ENCODE measurements around the gene E2F6. TPM values are rescaled to one million over a fixed set of nuclear protein-coding genes. Genes with fewer than 3 reads are reported as not detected.
A peak's percentile ranks its signal among the peaks of the same experiment; 100 is the strongest.

The E2F6 gene
- total and polyA plus RNA-seq, 2 of the 13 experiments (the other 11 are each of a cell fraction or from before 2014, with no cell fraction given) = 27.3 to 36.0 TPM

DNA sequence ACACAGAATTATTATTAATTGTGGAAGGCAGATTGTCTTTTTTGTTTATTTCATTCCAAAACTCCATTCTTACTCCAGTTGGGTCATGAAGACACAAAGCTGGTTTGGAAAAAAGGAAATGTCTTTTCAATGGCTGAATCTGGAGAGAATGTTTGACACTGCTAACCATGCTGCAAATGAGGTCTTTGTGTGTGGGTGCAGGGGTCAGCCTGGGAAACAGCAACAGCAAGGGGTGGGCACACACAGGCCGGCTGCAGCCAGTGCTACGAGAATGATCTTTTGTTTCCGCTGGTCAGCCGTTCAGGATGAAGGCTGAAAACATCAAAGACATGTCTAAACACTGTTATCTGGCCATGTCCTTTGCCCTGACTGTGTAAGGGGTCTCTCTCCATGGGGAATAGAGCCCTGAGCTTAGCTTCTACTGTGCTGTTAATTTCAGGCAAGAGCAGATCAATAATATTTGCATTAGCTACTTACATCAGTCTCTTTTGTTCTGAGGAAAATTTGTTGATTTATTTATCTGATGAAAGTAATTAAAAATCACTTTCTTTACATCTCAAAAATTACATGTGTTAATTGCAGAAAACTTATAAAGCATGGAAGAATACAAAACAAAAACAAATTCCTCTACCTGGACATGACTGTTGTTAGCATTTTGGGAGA lies 33.3 kb upstream of the E2F6 start (continued):
- TF ChIP-seq ZNF30 (CRISPR knock-in tag; IDR thresholded peaks at IDR 0.05) = no peak
- no peak for TF ChIP-seq SRF (IDR thresholded peaks at IDR 0.05; ENCODE audit: low read depth, low read length)
- TF ChIP-seq ZBTB1 (CRISPR knock-in tag; IDR thresholded peaks at IDR 0.05; ENCODE audit: borderline replicate concordance) = no peak
- TF ChIP-seq, protein P1, sequence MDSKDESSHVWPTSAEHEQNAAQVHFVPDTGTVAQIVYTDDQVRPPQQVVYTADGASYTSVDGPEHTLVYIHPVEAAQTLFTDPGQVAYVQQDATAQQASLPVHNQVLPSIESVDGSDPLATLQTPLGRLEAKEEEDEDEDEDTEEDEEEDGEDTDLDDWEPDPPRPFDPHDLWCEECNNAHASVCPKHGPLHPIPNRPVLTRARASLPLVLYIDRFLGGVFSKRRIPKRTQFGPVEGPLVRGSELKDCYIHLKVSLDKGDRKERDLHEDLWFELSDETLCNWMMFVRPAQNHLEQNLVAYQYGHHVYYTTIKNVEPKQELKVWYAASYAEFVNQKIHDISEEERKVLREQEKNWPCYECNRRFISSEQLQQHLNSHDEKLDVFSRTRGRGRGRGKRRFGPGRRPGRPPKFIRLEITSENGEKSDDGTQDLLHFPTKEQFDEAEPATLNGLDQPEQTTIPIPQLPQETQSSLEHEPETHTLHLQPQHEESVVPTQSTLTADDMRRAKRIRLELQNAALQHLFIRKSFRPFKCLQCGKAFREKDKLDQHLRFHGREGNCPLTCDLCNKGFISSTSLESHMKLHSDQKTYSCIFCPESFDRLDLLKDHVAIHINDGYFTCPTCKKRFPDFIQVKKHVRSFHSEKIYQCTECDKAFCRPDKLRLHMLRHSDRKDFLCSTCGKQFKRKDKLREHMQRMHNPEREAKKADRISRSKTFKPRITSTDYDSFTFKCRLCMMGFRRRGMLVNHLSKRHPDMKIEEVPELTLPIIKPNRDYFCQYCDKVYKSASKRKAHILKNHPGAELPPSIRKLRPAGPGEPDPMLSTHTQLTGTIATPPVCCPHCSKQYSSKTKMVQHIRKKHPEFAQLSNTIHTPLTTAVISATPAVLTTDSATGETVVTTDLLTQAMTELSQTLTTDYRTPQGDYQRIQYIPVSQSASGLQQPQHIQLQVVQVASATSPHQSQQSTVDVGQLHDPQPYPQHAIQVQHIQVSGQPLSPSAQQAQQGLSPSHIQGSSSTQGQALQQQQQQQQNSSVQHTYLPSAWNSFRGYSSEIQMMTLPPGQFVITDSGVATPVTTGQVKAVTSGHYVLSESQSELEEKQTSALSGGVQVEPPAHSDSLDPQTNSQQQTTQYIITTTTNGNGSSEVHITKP (CRISPR knock-in tag; IDR thresholded peaks at IDR 0.05; ENCODE audit: low read depth) = peak; percentile 87; the same call in 1 of the 2 replicates
- peak; percentile 69; the same call in 1 of the 2 replicates for TF ChIP-seq FIP1L1 (IDR thresholded peaks at IDR 0.05; ENCODE audit: borderline replicate concordance, insufficient read depth, low read depth, low read length)
- peak; percentile 78; the same call in 1 of the 2 replicates for TF ChIP-seq TAF1 (CRISPR knock-in tag; IDR thresholded peaks at IDR 0.05)
- TF ChIP-seq ZC3H4 (CRISPR knock-in tag; IDR thresholded peaks at IDR 0.05; ENCODE audit: borderline replicate concordance) = peak; percentile 36; the same call in 1 of the 2 replicates
- TF ChIP-seq ZNF562 (CRISPR knock-in tag; IDR thresholded peaks at IDR 0.05; ENCODE audit: borderline replicate concordance) = no peak
- TF ChIP-seq ZNF775 (CRISPR knock-in tag; IDR thresholded peaks at IDR 0.05; ENCODE audit: borderline replicate concordance) = 0 out of 2 replicates have a peak, but pooled peaks have one; percentile 71
- TF ChIP-seq, protein P2, sequence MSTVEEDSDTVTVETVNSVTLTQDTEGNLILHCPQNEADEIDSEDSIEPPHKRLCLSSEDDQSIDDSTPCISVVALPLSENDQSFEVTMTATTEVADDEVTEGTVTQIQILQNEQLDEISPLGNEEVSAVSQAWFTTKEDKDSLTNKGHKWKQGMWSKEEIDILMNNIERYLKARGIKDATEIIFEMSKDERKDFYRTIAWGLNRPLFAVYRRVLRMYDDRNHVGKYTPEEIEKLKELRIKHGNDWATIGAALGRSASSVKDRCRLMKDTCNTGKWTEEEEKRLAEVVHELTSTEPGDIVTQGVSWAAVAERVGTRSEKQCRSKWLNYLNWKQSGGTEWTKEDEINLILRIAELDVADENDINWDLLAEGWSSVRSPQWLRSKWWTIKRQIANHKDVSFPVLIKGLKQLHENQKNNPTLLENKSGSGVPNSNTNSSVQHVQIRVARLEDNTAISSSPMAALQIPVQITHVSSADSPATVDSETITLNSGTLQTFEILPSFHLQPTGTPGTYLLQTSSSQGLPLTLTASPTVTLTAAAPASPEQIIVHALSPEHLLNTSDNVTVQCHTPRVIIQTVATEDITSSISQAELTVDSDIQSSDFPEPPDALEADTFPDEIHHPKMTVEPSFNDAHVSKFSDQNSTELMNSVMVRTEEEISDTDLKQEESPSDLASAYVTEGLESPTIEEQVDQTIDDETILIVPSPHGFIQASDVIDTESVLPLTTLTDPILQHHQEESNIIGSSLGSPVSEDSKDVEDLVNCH (CRISPR knock-in tag; IDR thresholded peaks at IDR 0.05) = no peak
- TF ChIP-seq ZFP1 (CRISPR knock-in tag; IDR thresholded peaks at IDR 0.05) = peak; percentile 97
- no peak for TF ChIP-seq THYN1 (CRISPR knock-in tag; IDR thresholded peaks at IDR 0.05; ENCODE audit: borderline replicate concordance, low read depth)
- TF ChIP-seq ZNF567 (CRISPR knock-in tag; IDR thresholded peaks at IDR 0.05; ENCODE audit: borderline replicate concordance) = peak; percentile 63; the same call in 1 of the 2 replicates
- no peak; the same call in 1 of the 2 replicates for TF ChIP-seq FLYWCH1 (CRISPR knock-in tag; IDR thresholded peaks at IDR 0.05)
- TF ChIP-seq CCDC6 (CRISPR knock-in tag; IDR thresholded peaks at IDR 0.05) = peak; percentile 83; the same call in 1 of the 2 replicates
- peak; percentile 83 for TF ChIP-seq THAP11 (CRISPR knock-in tag; IDR thresholded peaks at IDR 0.05)
- TF ChIP-seq ZSCAN21 (CRISPR knock-in tag; IDR thresholded peaks at IDR 0.05; ENCODE audit: borderline replicate concordance) = peak; percentile 77; the same call in 1 of the 2 replicates
- TF ChIP-seq AKAP8 (CRISPR knock-in tag; IDR thresholded peaks at IDR 0.05) = peak; percentile 90; the same call in 1 of the 2 replicates
- no peak for TF ChIP-seq ZFP41 (CRISPR knock-in tag; IDR thresholded peaks at IDR 0.05; ENCODE audit: borderline replicate concordance)
- TF ChIP-seq PTBP1 (IDR thresholded peaks at IDR 0.05; ENCODE audit: low read depth, low read length, poor library complexity, severe bottlenecking) = no peak
- TF ChIP-seq SRY (CRISPR knock-in tag; IDR thresholded peaks at IDR 0.05) = no peak; the same call in 1 of the 2 replicates
- peak; percentile 87 for TF ChIP-seq STAT5B (CRISPR knock-in tag; IDR thresholded peaks at IDR 0.05)
- TF ChIP-seq DNMT3B (CRISPR knock-in tag; conservative IDR thresholded peaks at IDR 0.05) = no peak
- TF ChIP-seq ATF7 (IDR thresholded peaks at IDR 0.05) = peak; percentile 44
- TF ChIP-seq ATF7 (CRISPR knock-in tag; IDR thresholded peaks at IDR 0.05) = peak; percentile 87
- peak; percentile 99 for TF ChIP-seq PPARG (CRISPR knock-in tag; conservative IDR thresholded peaks at IDR 0.05)

All from HepG2 (cell line).